Ishikawa (cell line): ENCODE measurements around the gene ZBTB5.

Source experiments
- CEBPB ChIP-seq: IDR thresholded peaks from 2 replicates; pipeline ENCODE4 v1.6.1; 2012
- CREB1 ChIP-seq: IDR thresholded peaks from 2 replicates; pipeline ENCODE4 v1.6.1; 2012; ENCODE audit warnings: low read depth
- EP300 ChIP-seq: IDR thresholded peaks from 2 replicates; pipeline ENCODE4 v1.6.1; 2012; ENCODE audit warnings: borderline replicate concordance
- FOXM1 ChIP-seq: IDR thresholded peaks from 2 replicates; pipeline ENCODE4 v1.6.1; 2012; ENCODE audit warnings: low read depth, borderline replicate concordance
- REST ChIP-seq: IDR thresholded peaks from 2 replicates; pipeline ENCODE4 v1.6.1; 2012; ENCODE audit warnings: low read depth, mild to moderate bottlenecking
- TCF12 ChIP-seq: IDR thresholded peaks from 2 replicates; pipeline ENCODE4 v1.6.1; 2012; ENCODE audit warnings: low read depth
- USF1 ChIP-seq: IDR thresholded peaks from 2 replicates; pipeline ENCODE4 v1.6.1; 2012
- YY1 ChIP-seq: IDR thresholded peaks from 2 replicates; pipeline ENCODE4 v1.6.1; 2012; ENCODE audit warnings: low read depth

- TF ChIP-seq EP300 = no peak
- TF ChIP-seq YY1 = no peak
- no peak for TF ChIP-seq REST
- TF ChIP-seq FOXM1 = no peak
- no peak for TF ChIP-seq USF1
- no peak for TF ChIP-seq CREB1
- TF ChIP-seq TCF12 = no peak
- TF ChIP-seq CEBPB = no peak
Measured at GRCh38 chr9:37437621-37438020, 27.6 kb downstream of the ZBTB5 start.
